ENCODE results near the gene GPS2. TPM values are rescaled to one million over a fixed set of nuclear protein-coding genes. Genes with fewer than 3 reads are reported as not detected.

The GPS2 gene
- total RNA-seq (2021) = 62.6 and 62.7 TPM in 2 replicates
- long read RNA-seq, transcript GPS2-202 (10 exons, 1,371 nt) = minor isoform, 12 of 177 reads
- long read RNA-seq, transcript GPS2-201 (11 exons, 1,379 nt) = major isoform, 80 of 177 reads
- long read RNA-seq, partial matches to known transcripts = 5 of 177 reads
- long read RNA-seq, other reads (novel, unspliced or antisense) = 78 of 177 reads

- Histone ChIP-seq H3K79me2 (ENCODE audit: insufficient read depth, low read length) (peaks cover 2% of the 10 kb centered on the region; the same call in 1 of the 2 replicates), H3K9ac (ENCODE audit: extremely low read depth, insufficient read length, low read length) (peak within 1 kb of the TSS; percentile 58), H2BK5ac (ENCODE audit: insufficient read length, low read length) (no peak within 1 kb of the TSS), H3K14ac (ENCODE audit: insufficient read depth, low read length) (peak within 1 kb of the TSS; percentile 44; the same call in 1 of the 2 replicates), H3K4ac (ENCODE audit: low read depth, low read length) (no peak within 1 kb of the TSS), H3K4me1 (ENCODE audit: insufficient read depth, low read length) (no peaks in the 10 kb centered on the region), H3K27ac (ENCODE audit: insufficient read length, low read depth, low read length) (no peak within 1 kb of the TSS), H3T11ph (ENCODE audit: low read length) (no peak within 1 kb of the TSS), H2BK12ac (ENCODE audit: insufficient read length, low read depth, low read length) (no peak within 1 kb of the TSS), H4K91ac (ENCODE audit: insufficient read length, low read depth, low read length) (no peak within 1 kb of the TSS), H2BK120ac (ENCODE audit: low read depth, low read length, poor library complexity, severe bottlenecking) (no peak within 1 kb of the TSS), H4K20me1 (ENCODE audit: control insufficient read depth, insufficient read depth, insufficient read length) (no peaks in the 10 kb centered on the region), H3K23ac (ENCODE audit: insufficient read length, low read depth, low read length) (no peak within 1 kb of the TSS), H3K56ac (ENCODE audit: insufficient read length, low read depth, low read length) (no peak within 1 kb of the TSS), H3K9me3 (ENCODE audit: control insufficient read depth, low read depth, low read length) (no peaks in the 10 kb centered on the region), H2AFZ (ENCODE audit: low read length) (no peak within 1 kb of the TSS), H2BK20ac (ENCODE audit: low read depth, low read length, poor library complexity, severe bottlenecking) (no peak within 1 kb of the TSS), H4K5ac (ENCODE audit: insufficient read length, low read depth, low read length) (no peak within 1 kb of the TSS), H2AK5ac (ENCODE audit: insufficient read length, low read length) (no peak within 1 kb of the TSS), H3K79me1 (ENCODE audit: insufficient read depth, low read depth, low read length, poor library complexity, severe bottlenecking) (no peaks in the 10 kb centered on the region), H3K4me2 (ENCODE audit: insufficient read depth, insufficient read length, low read length) (peak within 1 kb of the TSS; percentile 61), H3K23me2 (ENCODE audit: insufficient read length, low read depth, low read length, poor library complexity, severe bottlenecking) (peaks cover 10% of the 10 kb centered on the region), H3K18ac (ENCODE audit: insufficient read length, low read depth, low read length) (peak within 1 kb of the TSS; percentile 77), H2BK15ac (ENCODE audit: low read depth, low read length) (no peak within 1 kb of the TSS), H3K27me3 (ENCODE audit: insufficient read depth, low read length) (no peaks in the 10 kb centered on the region), H4K8ac (replicated peaks; ENCODE audit: insufficient read length, low read depth, low read length) (no peak within 1 kb of the TSS)
- H3K9me3 Mint-ChIP-seq = no peaks in the 10 kb centered on the region; a peak in 1 of 5 replicates
- H3K27ac Mint-ChIP-seq = peak within 1 kb of the TSS; percentile 79 to 94 (median 86); a peak in 6 of 7 replicates
- H3K36me3 Mint-ChIP-seq (ENCODE audit: insufficient read depth in 1 of 3, low read depth in 3 of 3) = peaks cover 46 to 78% (median 74%) of the 10 kb centered on the region in 3 experiments
- H3K27me3 Mint-ChIP-seq (ENCODE audit: low read depth) = no peaks in the 10 kb centered on the region; the same call in 1 of the 2 replicates
- H3K4me1 Mint-ChIP-seq = peaks cover 26% of the 10 kb centered on the region in 2 experiments
- no CpG with 5 or more reads among the region's 95 CpGs for WGBS (ENCODE audit: extremely low coverage, insufficient read length, low lambda C conversion rate)
- TF ChIP-seq CTCF (conservative IDR thresholded peaks at IDR 0.05) = no peak
- peak; percentile 95 for DNase-seq
- H3K4me3 Mint-ChIP-seq = peak within 1 kb of the TSS; percentile 77 to 87
Observed at GRCh38 chr17:7314719-7315569, at the start of gene GPS2. GPS2 (minus strand) TSS chr17:7315360; CDS start chr17:7315052, 308 bp downstream.

Data from H9 (cell line).